ENCODE measurements around the gene RABGAP1. TPM values are rescaled to one million over a fixed set of nuclear protein-coding genes. Genes with fewer than 3 reads are reported as not detected.
"Not testable (repeated sequence)": the region's sequence is repeated elsewhere in the genome, so short reads cannot be mapped to it uniquely, and the experiment has no call there.

Gene RABGAP1
- 9.5 TPM for polyA plus RNA-seq (2012; ENCODE audit: low read depth, missing spikeins)

DNA sequence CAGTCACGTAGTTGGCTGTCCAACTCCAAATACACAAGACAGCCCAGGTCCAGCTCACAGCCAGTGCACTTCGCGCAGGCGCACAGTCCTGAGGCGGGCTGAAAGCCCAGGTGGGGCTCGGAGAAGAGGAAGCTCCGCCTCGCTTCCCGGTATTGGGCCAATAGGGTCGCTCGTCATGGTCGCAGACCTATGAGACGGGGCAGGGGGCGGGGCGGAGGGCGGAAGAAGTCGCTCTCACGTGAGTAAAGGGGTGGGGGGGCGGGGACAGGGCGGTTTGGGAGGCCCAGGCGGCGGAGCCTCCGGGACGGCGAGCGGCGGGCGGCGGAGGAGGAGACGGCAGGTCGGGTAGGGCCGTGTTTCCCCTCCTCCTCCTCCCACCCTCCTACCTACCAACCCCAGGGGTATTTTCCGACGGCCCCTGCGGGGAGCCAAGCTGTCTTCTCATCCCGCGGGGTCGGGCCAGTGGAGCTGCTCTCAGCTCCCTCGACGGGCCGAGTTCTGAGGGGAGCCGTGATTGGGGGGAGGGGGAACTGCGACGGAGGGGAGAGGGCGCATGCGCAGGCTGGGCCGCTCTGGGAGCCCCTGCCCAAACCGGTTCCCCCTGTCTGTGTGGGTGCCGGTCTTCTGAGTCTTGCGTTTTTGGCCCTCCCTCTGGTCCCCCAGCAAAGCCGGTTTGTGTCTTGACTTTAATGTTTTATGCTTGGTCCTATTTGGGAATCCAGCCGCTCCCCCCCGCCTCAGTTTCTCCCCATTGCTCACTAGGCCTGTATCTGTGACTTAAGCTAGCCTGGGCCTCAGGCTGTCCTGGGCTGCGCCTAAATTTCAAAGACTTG lies at the start of gene RABGAP1:
RABGAP1 (plus strand) TSS at position 272 of the 833 bp plus-strand sequence. CDS start 16,040 bp downstream, outside the sequence.
- FAIRE-seq (peak; percentile 95), DNase-seq (ENCODE audit: insufficient read length, low spot score) (peak; percentile 89)
- TF ChIP-seq POLR2A (IDR thresholded peaks at IDR 0.05; ENCODE audit: low read depth, low read length) (peak; percentile 77), PAX5 (IDR thresholded peaks at IDR 0.05; ENCODE audit: insufficient read depth, low read length, severe bottlenecking) (no peak), POU2F2 (IDR thresholded peaks at IDR 0.05; ENCODE audit: low read depth, low read length) (peak; percentile 37; the same call in 1 of the 2 replicates), TAF1 (IDR thresholded peaks at IDR 0.05; ENCODE audit: low read depth, low read length) (peak; percentile 49; the same call in 1 of the 2 replicates), SPI1 (IDR thresholded peaks at IDR 0.05; ENCODE audit: low read depth, low read length) (no peak), POLR2AphosphoS5 (IDR thresholded peaks at IDR 0.05; ENCODE audit: low read depth, low read length) (peak; percentile 85)

- FAIRE-seq: no peak
- no peak for TF ChIP-seq POLR2A (IDR thresholded peaks at IDR 0.05; ENCODE audit: low read depth, low read length)
- TF ChIP-seq TAF1 (IDR thresholded peaks at IDR 0.05; ENCODE audit: low read depth, low read length): no peak
- no peak for TF ChIP-seq SPI1 (IDR thresholded peaks at IDR 0.05; ENCODE audit: low read depth, low read length)
- no peak for TF ChIP-seq PAX5 (IDR thresholded peaks at IDR 0.05; ENCODE audit: insufficient read depth, low read length, severe bottlenecking)
- TF ChIP-seq POLR2AphosphoS5 (IDR thresholded peaks at IDR 0.05; ENCODE audit: low read depth, low read length): no peak
- TF ChIP-seq POU2F2 (IDR thresholded peaks at IDR 0.05; ENCODE audit: low read depth, low read length): no peak
- no peak for DNase-seq (ENCODE audit: insufficient read length, low spot score)
Measured at GRCh38 chr9:122897969-122898368, 42.9 kb upstream of the RABGAP1 start.

GRCh38 chr9:122900791-122901190 lies 40.0 kb upstream of the RABGAP1 start:
- DNase-seq (ENCODE audit: insufficient read length, low spot score): no peak
- FAIRE-seq: no peak
- no peak for TF ChIP-seq SPI1 (IDR thresholded peaks at IDR 0.05; ENCODE audit: low read depth, low read length)
- TF ChIP-seq POLR2A (IDR thresholded peaks at IDR 0.05; ENCODE audit: low read depth, low read length): no peak
- TF ChIP-seq POU2F2 (IDR thresholded peaks at IDR 0.05; ENCODE audit: low read depth, low read length): no peak

- peak; percentile 73 for FAIRE-seq
- DNase-seq (ENCODE audit: insufficient read length, low spot score): no peak
- TF ChIP-seq PAX5 (IDR thresholded peaks at IDR 0.05; ENCODE audit: insufficient read depth, low read length, severe bottlenecking) (no peak), TAF1 (IDR thresholded peaks at IDR 0.05; ENCODE audit: low read depth, low read length) (peak; percentile 12; the same call in 1 of the 2 replicates), POU2F2 (IDR thresholded peaks at IDR 0.05; ENCODE audit: low read depth, low read length) (no peak), SPI1 (IDR thresholded peaks at IDR 0.05; ENCODE audit: low read depth, low read length) (no peak), POLR2A (IDR thresholded peaks at IDR 0.05; ENCODE audit: low read depth, low read length) (no peak), POLR2AphosphoS5 (IDR thresholded peaks at IDR 0.05; ENCODE audit: low read depth, low read length) (no peak; the same call in none of the 2 replicates)
Measured at GRCh38 chr9:122904466-122904822, 36.4 kb upstream of the RABGAP1 start.

DNA sequence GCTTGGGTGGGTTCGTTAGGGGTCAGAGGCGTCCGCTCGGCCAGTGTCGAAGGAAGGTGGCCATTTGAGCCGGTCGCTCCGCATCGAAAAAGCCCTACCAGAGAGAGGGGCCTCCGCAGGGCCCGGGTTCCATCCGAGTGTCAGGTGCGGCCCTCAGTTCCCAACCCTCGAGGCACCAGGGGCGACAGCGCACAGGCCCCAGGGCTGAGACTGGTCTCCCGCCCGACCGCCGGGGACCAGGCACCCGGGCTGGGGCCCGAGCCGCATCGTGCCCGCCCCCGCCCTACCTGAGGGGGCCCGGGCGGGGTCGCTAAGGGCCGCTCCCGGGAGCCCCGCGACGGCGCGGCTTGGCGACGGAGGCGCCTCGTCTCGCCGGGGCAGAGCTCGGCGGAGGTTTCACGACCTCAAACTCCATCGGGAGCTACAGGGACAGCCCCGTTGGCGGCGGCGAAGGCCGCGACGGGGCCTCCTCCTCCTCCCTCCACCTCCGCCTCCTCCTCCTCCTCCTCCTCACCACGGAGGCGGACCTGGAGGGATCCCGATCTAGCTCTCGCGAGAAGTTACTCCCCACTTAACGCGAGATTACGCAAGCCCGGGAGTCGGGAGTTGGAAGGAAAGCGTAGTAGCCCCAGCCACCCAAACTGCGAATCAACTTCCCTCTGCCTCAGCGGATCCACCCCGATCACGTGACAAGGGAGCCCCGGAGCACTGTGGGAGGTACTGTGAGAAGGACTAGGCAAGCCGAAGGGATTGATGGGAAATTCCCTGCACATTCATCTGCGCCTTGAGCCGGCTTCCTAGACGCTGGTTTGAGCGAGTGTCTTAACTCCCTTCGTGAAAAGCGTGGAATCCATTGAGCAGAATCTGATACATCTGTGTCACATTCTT lies 35.8 kb upstream of the RABGAP1 start, which contains the start of gene RC3H2:
RC3H2 (minus strand) TSS at position 537 of the 888 bp plus-strand sequence. CDS start 7,850 bp downstream, outside the sequence.
- FAIRE-seq (peak; percentile 100), DNase-seq (ENCODE audit: insufficient read length, low spot score) (peak; percentile 68)
- peak; percentile 36; the same call in 1 of the 2 replicates for TF ChIP-seq TAF1 (IDR thresholded peaks at IDR 0.05; ENCODE audit: low read depth, low read length)
- TF ChIP-seq POU2F2 (IDR thresholded peaks at IDR 0.05; ENCODE audit: low read depth, low read length): no peak; the same call in 1 of the 2 replicates
- TF ChIP-seq SPI1 (IDR thresholded peaks at IDR 0.05; ENCODE audit: low read depth, low read length): no peak; the same call in 1 of the 2 replicates
- TF ChIP-seq PAX5 (IDR thresholded peaks at IDR 0.05; ENCODE audit: insufficient read depth, low read length, severe bottlenecking): no peak
- peak; percentile 87 for TF ChIP-seq POLR2AphosphoS5 (IDR thresholded peaks at IDR 0.05; ENCODE audit: low read depth, low read length)
- TF ChIP-seq POLR2A (IDR thresholded peaks at IDR 0.05; ENCODE audit: low read depth, low read length): peak; percentile 96

GRCh38 chr9:122906122-122906521 lies 34.7 kb upstream of the RABGAP1 start:
- not testable (repeated sequence) for FAIRE-seq; DNase-seq (ENCODE audit: insufficient read length, low spot score)

DNA sequence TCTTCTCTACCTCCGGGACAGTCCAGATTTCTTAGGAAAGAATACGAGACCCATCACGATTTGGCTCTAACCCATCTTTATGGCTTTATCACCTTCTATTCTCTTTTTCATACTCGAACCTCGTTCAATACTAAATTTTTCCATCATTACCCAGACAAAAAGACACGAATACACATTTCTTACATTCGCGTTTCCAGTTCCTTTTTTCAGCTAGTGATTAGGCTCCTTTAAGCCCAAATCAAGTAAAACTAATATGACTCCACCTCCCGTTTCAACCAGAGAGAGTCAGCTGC lies 28.2 kb upstream of the RABGAP1 start:
- FAIRE-seq: no peak

DNA sequence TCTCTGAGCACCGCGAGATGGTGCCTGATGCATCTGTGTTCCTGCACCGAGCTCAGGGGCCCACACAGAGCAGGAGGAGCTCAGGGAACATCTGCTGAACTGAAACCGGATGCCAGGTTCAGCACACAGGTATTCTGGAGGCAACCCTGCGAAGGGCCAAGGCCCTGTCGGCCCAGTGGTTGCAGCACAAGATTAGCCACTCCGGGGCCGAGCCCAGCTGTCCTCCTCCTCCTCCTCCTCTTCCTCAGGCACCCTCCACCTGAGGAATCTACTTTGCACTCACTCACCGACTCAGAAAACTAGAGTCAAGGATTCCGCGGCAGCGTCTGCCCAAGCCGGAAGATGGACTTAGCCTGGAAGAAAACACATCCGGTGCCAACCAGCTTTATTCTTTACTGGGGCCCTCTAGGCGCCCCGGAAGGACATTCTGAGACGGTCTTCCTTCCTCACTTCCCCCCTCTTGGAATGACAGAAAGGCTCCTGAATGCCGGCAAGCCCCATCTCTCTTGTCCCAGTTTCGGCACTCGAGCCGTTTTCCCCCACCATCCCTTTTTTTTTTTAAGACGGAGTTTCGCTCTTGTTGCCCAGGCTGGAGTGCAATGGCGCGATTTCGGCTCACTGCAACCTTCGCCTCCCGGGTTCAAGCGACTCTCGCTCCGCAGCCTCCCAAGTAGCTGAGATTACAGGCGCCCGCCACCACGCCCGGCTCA lies 27.7 kb upstream of the RABGAP1 start, which contains the start of gene ZBTB6:
ZBTB6 (minus strand) TSS at position 360 of the 710 bp plus-strand sequence. CDS start 1,251 bp downstream, outside the sequence.
- TF ChIP-seq TAF1 (IDR thresholded peaks at IDR 0.05; ENCODE audit: low read depth, low read length) (peak; percentile 80), PAX5 (IDR thresholded peaks at IDR 0.05; ENCODE audit: insufficient read depth, low read length, severe bottlenecking) (no peak), POLR2A (IDR thresholded peaks at IDR 0.05; ENCODE audit: low read depth, low read length) (peak; percentile 96), POLR2AphosphoS5 (IDR thresholded peaks at IDR 0.05; ENCODE audit: low read depth, low read length) (peak; percentile 96), SPI1 (IDR thresholded peaks at IDR 0.05; ENCODE audit: low read depth, low read length) (peak; percentile 68), POU2F2 (IDR thresholded peaks at IDR 0.05; ENCODE audit: low read depth, low read length) (peak; percentile 71)
- FAIRE-seq (peak; percentile 94), DNase-seq (ENCODE audit: insufficient read length, low spot score) (peak; percentile 61)

More for the DNA sequence above, 28.2 kb upstream of the RABGAP1 start:
- TF ChIP-seq TAF1 (IDR thresholded peaks at IDR 0.05; ENCODE audit: low read depth, low read length) (no peak), SPI1 (IDR thresholded peaks at IDR 0.05; ENCODE audit: low read depth, low read length) (peak; percentile 90)
- DNase-seq (ENCODE audit: insufficient read length, low spot score): no peak

DNA sequence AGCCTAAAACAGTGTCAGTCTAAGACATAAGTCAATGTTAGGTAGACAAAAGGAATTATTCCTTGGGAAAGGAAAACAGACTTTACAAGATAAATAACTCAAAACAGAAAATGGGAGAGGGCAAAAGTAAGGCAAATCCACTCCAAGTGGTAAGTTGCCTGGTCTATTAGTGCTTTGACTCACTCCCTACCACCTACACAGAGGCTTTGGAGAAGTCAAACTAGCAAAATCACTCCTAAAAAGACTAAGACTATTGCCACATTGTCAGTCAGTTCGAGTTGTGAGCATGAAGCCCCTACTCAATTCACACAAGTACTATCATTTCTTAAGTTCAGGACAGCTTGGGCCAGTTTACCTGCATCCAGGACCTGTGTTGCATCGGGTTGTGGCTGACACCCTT lies 22.5 kb upstream of the RABGAP1 start:
- no peak for DNase-seq (ENCODE audit: insufficient read length, low spot score)
- peak; percentile 31 for FAIRE-seq
- no peak for TF ChIP-seq TAF1 (IDR thresholded peaks at IDR 0.05; ENCODE audit: low read depth, low read length)
- no peak for TF ChIP-seq POLR2AphosphoS5 (IDR thresholded peaks at IDR 0.05; ENCODE audit: low read depth, low read length)
- no peak for TF ChIP-seq POLR2A (IDR thresholded peaks at IDR 0.05; ENCODE audit: low read depth, low read length)
- TF ChIP-seq POU2F2 (IDR thresholded peaks at IDR 0.05; ENCODE audit: low read depth, low read length): no peak
- no peak for TF ChIP-seq PAX5 (IDR thresholded peaks at IDR 0.05; ENCODE audit: insufficient read depth, low read length, severe bottlenecking)
- TF ChIP-seq SPI1 (IDR thresholded peaks at IDR 0.05; ENCODE audit: low read depth, low read length): no peak

All from GM12891 (cell line).